Coronary artery (tissue), 2 donors: ENCODE data around the gene LRRC3.

Experiments
- DNase-seq: peaks from one replicate; pipeline ENCODE4 v3.0.0-alpha.2; 2017; ENCODE audit warnings: low spot score
- H3K27ac ChIP-seq, 2 donors: fragments of 200-600 bp; sonication (generic); one replicate each; pipeline ENCODE4 v1.5.1; 2016 to 2019
- H3K4me3 ChIP-seq: fragments of 200-600 bp; sonication (generic); 2 replicates; pipeline ENCODE4 v1.5.1; 2016; ENCODE audit warnings: mild to moderate bottlenecking, moderate library complexity
- TF ChIP-seq, protein P1 (sequence below): fragments of 200-600 bp; sonication (generic); IDR thresholded peaks from one replicate; pipeline ENCODE4 v1.5.1; 2019; ENCODE audit warnings: antibody characterized with exemption

Gene LRRC3

DNA sequence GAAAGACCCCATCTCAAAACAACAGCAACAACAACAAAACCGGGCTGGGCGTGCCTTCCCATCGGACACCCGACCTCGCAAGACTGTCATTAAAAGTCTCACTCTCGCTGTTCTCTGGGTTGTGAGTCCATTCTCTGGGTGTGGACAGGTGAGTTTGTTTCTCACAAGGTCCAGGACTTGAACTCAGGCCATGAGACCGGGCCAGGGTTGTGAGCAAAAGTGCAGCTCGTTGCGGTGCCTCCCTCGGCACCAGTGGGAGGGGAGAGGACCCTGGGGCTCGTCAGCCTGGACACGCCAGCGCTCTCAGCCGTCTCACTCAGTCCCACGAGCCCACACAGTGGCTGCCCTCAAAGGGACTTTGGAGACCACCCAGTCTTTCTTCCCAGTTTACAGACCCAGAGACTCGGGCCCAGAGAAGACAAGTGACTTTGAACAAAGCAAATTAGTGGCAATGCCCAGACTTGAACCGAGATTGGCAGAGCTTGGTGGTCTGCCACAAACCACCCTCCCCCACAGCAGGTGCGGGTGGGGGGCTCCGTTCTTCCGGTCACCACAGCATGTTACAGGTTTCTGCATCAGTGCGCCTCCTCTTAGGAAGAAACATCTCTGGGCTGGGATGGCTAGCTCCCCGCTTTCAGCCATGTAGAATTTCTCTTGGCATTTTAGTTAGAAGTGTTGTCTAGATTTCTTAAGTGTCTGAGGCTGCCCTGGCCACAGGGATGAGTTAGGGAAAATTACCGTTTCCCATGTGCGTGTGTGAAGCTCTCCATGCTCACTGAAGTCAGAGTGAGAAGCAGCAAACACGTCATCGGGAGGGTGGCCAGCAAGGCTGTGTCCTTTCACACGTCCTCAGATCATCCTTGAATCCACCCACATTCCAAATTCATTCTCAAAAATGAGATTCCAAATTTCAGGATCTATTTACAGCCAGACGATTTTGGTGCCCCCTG is 28.3 kb downstream of the LRRC3 start:
- no peak overlapping the region for H3K4me3 ChIP-seq
- DNase-seq: no peak
- H3K27ac ChIP-seq: no peak overlapping the region
- TF ChIP-seq, protein P1, sequence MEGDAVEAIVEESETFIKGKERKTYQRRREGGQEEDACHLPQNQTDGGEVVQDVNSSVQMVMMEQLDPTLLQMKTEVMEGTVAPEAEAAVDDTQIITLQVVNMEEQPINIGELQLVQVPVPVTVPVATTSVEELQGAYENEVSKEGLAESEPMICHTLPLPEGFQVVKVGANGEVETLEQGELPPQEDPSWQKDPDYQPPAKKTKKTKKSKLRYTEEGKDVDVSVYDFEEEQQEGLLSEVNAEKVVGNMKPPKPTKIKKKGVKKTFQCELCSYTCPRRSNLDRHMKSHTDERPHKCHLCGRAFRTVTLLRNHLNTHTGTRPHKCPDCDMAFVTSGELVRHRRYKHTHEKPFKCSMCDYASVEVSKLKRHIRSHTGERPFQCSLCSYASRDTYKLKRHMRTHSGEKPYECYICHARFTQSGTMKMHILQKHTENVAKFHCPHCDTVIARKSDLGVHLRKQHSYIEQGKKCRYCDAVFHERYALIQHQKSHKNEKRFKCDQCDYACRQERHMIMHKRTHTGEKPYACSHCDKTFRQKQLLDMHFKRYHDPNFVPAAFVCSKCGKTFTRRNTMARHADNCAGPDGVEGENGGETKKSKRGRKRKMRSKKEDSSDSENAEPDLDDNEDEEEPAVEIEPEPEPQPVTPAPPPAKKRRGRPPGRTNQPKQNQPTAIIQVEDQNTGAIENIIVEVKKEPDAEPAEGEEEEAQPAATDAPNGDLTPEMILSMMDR: no peak

DNA sequence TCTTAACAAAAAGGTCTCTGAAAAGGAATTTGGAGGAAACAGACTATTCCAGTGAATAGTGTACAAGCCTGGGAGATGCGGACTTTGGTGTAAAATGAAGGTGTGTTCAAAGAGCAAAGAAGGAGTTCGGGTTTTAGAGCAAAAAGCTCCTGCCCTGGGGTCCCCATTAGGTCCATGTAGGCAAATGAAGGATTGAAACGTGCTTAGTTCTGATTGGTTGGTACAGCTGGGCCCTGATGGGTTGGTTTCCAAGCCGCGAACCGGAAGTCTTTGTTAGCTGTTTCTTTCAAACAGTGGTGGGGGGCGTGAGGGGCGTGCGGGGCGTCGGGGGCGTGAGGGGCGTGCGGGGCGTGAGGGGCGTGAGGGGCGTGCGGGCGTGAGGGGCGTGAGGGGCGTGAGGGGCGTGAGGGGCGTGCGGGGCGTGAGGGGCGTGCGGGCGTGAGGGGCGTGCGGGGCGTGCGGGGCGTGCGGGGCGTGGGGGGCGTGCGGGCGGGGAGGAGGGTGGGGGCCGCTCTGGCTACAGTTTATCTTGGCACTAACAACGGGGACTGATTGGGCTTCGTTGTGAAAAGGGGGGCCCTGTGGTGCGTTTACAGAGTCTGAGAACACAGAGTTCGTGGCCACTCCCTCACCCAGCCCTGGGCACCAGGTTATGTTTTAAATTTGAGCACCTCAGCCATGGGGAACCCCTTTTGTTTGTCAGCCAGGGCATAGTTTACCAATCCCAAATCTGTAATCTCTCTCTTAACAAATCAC is 29.4 kb downstream of the LRRC3 start:
- no peak for DNase-seq
- H3K27ac ChIP-seq: no peak overlapping the region
- no peak overlapping the region for H3K4me3 ChIP-seq
- TF ChIP-seq, protein P1: no peak

DNA sequence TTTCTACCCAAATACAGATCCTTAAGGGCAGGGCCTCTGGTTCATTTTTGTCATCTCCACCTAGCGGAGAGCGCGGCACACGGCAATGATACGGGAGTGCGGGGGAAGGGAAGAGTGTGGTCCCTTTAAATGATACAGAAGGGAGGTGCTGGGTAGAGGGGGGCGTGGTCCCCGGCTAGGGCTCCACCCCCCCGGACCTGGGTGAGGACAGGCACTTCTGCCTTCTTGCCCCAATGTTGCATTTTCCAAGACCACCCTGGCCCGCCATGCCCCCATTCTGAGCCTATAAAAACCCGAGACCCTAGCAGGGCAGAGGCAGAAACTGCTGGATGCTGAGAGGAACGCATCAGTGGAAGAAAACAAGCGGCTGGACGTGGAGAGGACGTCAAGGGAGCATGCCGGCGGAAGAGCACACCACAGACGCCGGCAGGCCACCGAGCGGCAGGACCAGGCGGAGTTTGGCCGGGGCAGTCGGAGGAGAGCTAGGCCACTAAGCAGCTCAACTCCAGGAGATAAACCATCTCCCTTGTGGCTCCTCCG is 30.0 kb downstream of the LRRC3 start:
- H3K27ac ChIP-seq: no peak overlapping the region
- peak overlapping the region; percentile 34 for H3K4me3 ChIP-seq
- no peak for DNase-seq
- TF ChIP-seq, protein P1: no peak

DNA sequence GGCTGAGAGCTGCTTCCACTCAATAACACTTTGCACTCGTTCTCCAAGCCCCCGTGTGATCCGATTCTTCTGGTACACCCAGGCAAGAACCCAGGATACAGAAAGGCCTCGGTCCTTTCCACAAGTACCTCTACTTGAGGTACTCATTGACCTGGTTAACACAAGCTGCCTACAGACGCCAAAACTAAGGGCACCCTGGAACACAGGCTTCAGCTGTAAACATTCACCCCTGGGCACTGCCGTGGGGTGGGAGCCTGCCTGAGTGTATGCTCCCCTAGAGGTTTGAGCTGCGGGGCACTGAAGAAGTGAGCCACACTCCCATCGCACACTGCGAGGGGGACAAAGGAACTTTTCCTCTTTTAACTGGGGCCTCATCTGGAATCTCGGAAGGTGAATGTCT is 30.5 kb downstream of the LRRC3 start:
- no peak overlapping the region for H3K27ac ChIP-seq
- TF ChIP-seq, protein P1: no peak
- peak overlapping the region; percentile 34 for H3K4me3 ChIP-seq
- no peak for DNase-seq

DNA sequence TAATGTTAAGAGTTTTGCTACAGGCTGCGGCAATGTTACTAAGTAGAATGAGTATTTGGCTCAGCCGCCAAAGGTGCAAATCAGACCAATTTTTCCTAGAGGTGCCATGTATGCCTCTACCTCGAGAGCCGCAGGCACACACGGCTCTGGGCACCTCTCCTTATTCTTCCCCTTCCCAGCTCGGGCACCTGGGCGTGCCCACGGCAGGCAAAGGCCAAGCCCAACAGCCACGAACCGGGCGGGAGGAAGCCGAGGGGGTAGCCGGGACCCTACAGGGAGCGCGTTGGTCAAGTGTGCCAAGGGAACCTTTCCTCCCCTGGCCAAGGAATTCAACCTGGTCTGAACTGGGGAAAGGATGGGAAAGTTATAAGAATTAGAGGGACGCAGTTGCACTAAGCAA is 31.0 kb downstream of the LRRC3 start:
- H3K4me3 ChIP-seq: no peak overlapping the region
- TF ChIP-seq, protein P1: no peak
- DNase-seq: no peak
- no peak overlapping the region for H3K27ac ChIP-seq

DNA sequence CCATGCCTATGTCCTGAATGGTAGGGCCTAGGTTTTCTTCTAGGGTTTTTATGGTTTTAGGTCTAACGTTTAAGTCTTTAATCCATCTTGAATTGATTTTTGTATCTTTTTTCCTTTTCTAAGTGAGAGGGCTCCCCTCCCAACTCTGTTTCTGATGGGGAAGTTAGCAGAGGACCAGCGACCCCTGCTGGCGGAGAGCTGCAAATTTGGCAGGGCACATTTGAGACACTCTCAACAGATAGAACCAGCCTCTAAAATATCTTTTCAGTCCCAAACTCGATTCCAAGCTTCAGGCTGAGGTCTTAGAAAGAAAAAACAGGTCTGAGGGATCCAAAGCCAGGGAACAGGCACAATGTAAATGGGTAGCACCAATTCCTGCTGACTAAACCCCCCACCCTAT is 32.5 kb downstream of the LRRC3 start:
- Histone ChIP-seq H3K4me3 (no peak overlapping the region), H3K27ac (no peak overlapping the region)
- TF ChIP-seq, protein P1: no peak
- no peak for DNase-seq
